SU-DHL-6 (cell line): ENCODE results near the gene TMED9.

Experiments used
- EZH2phosphoT487 ChIP-seq: fragments of 200-600 bp; sonication (generic), shearing (Covaris generic); conservative IDR thresholded peaks from 2 replicates; pipeline ENCODE4 v1.6.1; 2018; ENCODE audit warnings: mild to moderate bottlenecking, antibody characterized with exemption, low read length, moderate library complexity, mixed read lengths
- TF ChIP-seq, protein P1 (sequence below): fragments of 200-600 bp; sonication (generic); IDR thresholded peaks from one replicate; pipeline ENCODE4 v1.5.1; 2017; ENCODE audit warnings: antibody characterized with exemption, mild to moderate bottlenecking, low read length, moderate library complexity; ENCODE audit not compliant: insufficient read depth, poor library complexity, severe bottlenecking

DNA sequence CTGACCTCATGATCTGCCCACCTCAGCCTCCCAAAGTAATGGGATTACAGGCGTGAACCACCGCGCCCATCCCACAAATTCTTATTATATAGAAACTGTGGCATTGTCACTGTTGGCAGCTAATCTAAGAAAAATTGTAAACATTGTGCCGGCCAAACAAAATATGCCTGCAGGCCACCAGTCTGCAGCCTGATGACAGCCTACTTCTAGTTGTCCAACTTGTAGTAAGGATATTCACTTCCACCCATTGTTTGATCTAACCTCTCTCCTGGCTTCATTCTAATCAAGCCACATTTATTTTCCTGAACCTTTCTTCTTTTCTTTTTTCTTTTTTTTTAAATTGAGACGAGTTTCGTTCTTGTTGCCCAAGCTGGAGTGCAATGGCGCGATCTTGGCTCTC is 13.7 kb upstream of the TMED9 start:
- TF ChIP-seq, protein P1, sequence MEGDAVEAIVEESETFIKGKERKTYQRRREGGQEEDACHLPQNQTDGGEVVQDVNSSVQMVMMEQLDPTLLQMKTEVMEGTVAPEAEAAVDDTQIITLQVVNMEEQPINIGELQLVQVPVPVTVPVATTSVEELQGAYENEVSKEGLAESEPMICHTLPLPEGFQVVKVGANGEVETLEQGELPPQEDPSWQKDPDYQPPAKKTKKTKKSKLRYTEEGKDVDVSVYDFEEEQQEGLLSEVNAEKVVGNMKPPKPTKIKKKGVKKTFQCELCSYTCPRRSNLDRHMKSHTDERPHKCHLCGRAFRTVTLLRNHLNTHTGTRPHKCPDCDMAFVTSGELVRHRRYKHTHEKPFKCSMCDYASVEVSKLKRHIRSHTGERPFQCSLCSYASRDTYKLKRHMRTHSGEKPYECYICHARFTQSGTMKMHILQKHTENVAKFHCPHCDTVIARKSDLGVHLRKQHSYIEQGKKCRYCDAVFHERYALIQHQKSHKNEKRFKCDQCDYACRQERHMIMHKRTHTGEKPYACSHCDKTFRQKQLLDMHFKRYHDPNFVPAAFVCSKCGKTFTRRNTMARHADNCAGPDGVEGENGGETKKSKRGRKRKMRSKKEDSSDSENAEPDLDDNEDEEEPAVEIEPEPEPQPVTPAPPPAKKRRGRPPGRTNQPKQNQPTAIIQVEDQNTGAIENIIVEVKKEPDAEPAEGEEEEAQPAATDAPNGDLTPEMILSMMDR, result no peak
- no peak for TF ChIP-seq EZH2phosphoT487
